NCI-H2171 treated with DMSO at 0.1 percent for 48 hours (cell line): ENCODE results near the gene C20orf173.
"Not testable (repeated sequence)": the region's sequence is repeated elsewhere in the genome, so short reads cannot be mapped to it uniquely, and the experiment has no call there.

Experiments
- DNase-seq: peaks from one replicate; lab custom pipeline; 2025; lab: John Stamatoyannopoulos, UW

Gene C20orf173, protein sequence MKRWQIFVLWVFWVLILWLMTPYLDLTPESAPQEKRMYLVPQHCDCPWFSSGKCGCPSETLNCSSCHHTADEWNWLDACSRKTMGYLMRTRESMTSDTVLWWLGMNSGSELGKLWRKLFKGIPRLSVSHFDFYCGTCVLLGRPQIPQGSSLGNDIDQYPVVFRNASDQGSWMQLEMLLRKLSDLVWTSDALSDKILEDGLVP

DNA sequence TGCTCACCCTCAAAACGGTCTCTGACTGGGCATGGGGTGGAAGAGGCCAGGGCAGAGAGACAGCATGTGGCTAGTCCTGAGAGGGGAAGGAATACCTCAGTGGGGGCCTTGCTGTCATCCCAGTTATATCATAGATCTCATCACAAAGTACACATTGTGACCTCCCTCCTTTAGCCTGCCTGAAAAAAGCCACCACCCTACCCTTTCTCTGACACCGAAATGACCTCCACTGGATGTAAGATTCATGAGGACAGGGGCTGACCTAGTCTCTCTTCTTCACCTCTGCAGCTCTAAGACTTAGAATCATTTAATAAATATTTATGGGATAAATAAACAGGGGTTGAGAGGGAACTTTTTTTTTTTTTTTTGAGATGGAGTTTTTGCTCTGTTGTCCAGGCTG is at the start of gene C20orf173:
C20orf173 (minus strand) TSS at position 101 of the 400 bp plus-strand sequence. CDS start 279 bp downstream, outside the sequence.
- no peak for DNase-seq

- DNase-seq: no peak
These were observed 49.7 kb upstream of the C20orf173 start for GRCh38 chr20:35579196-35579595.

DNA sequence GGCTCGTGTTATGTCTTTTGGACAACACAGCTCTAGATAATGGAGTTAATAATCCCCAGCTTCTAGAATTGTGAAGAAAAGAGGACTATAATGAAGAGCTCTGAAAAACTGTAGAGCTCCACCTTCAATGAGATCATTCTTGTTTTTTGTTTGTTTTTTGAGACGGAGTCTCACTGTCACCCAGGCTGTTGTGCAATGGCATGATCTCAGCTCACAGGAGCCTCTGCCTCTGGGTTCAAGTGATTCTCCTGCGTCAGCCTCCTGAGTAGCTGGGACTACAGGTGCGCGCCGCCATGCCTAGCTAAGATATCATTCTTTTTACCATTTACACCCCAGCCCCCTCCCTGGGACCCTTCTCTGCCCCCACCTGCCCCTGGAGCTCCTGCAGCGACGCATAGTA is 49.0 kb upstream of the C20orf173 start:
- DNase-seq: no peak

GRCh38 chr20:35576816-35577215 is 47.4 kb upstream of the C20orf173 start:
- DNase-seq: no peak

- no peak for DNase-seq
These were observed 46.5 kb upstream of the C20orf173 start for GRCh38 chr20:35575958-35576357.

DNA sequence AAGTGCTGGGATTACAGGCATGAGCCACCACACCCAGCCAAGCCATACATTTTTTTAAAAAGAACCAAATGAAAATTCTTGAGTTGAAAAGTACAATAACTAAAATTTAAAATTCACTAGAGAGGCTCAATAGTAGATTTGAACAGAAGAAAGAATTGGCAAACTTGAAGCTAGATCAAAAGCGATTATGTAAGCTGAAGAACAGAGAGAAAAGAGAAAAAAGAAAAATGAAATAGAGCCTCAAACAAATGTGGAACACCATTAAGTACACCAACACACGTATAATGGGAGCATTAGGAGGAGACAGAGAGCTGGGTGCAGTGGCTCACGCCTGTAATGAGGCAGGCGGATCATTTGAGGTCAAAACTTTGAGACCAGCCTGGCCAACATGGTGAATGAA is 43.4 kb upstream of the C20orf173 start:
- no peak for DNase-seq

GRCh38 chr20:35571555-35571954 is 42.1 kb upstream of the C20orf173 start:
- no peak for DNase-seq

DNA sequence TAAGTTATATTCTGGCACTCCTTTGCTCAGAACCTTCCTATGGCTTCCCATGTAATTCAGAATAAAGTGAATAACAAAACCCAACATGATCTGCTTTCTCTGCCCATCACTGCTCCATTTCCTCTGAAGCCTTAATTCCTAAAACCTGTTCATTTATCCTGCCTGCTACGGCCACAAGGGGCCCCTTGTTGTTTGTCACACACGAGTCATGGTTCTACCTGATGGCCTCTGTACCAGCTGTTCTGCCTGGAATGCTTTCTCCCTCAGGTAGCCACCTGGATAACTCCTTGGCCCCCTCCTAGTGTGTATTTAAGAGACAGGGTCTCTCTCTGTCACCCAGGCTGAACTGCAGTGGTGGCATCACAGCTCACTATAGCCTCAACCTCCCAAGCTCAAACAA is 39.2 kb upstream of the C20orf173 start:
- peak; percentile 49 for DNase-seq

- no peak for DNase-seq
These were observed 35.5 kb upstream of the C20orf173 start for GRCh38 chr20:35564905-35565304.

DNA sequence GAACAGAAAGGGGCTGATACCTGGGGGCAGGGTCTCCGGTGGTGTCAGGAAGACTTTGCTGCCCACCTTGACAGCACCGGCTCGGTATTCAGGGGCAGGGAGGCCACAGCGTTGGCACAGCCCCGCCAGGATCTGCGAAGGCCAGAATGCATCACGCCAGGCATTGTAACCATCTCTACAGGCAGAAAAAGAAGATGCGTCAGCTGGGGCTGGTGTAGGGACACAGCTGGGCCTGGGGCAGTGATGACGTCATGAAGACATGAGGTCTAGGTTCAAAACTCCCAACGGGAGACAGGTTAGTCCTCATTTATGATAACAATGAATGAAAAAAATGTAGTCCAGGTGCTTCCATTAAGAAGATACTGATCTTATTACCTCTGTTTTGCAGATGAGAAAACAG is 34.4 kb upstream of the C20orf173 start:
- no peak for DNase-seq

GRCh38 chr20:35562541-35563110 is 33.2 kb upstream of the C20orf173 start:
- DNase-seq: no peak

- no peak for DNase-seq
These were observed 32.2 kb upstream of the C20orf173 start for GRCh38 chr20:35561671-35562070.

DNA sequence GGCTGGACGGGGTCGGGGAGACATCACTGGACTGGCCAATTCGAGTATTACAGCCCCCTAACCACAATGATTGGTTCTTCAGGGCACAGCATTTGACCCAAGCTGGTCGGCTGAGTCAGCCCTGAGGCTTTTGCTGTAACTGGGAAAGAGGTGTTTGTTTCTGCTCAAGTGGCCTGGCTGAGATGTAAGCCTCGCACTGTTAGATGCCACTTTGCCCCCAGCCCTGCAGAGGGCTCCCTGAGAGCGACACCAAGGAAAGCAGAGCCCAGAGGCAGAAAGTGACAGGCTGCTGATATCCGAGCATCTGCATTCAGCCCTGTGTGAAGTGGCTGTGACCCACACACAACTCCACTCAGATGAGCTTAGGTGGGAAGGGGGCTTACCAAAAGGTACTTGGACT is 31.8 kb upstream of the C20orf173 start:
- peak; percentile 57 for DNase-seq

- no peak for DNase-seq
These were observed 31.1 kb upstream of the C20orf173 start for GRCh38 chr20:35560541-35560940.

- DNase-seq: no peak
These were observed 30.7 kb upstream of the C20orf173 start for GRCh38 chr20:35560105-35560511.

GRCh38 chr20:35559042-35559693 is 29.7 kb upstream of the C20orf173 start:
- DNase-seq: no peak

- DNase-seq: no peak
These were observed 29.0 kb upstream of the C20orf173 start for GRCh38 chr20:35558451-35558850.

DNA sequence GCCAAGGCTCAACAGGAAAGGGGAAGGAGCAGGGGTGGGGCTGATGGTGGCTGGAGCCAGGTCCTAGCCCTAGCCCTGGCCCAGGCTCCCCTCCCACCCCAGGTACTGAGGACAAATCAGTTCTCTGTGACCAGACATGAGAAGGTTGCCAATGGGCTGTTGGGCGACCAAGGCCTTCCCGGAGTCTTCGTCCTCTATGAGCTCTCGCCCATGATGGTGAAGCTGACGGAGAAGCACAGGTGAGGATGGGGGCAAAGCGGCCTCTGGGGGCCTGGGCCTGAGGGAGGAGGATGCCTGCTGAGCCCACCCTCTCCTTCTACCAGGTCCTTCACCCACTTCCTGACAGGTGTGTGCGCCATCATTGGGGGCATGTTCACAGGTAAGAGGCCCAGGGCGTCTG is 27.4 kb upstream of the C20orf173 start:
- DNase-seq: no peak

DNA sequence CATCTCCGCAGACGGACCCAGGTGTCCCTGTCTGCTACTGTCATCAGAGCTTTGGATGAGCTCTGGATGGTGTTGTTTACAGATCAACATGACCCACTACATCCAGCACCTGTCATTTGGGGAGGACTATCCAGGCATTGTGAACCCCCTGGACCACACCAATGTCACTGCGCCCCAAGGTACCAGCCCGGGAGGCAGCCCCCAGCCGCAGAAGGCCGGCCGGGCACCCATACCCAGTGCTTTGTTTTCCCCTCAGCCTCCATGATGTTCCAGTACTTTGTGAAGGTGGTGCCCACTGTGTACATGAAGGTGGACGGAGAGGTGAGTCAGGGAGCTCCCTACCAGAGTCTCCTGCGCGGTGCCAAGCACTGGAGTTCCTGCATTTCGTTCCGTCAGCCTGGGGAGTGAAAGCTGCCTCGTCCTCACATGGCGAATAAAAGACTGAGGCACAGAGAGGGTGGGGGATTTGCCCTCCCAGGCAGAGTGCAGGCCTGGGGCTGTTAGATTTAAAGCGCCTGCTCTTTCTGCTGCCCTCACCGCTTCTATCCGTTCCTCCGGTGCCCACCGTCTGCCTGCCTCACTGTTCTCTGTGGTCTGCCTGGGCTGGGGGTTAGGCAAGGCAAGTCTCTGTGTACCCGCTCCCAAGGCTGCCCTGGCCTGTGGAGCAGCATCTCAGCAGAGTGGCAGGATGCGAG is 26.6 kb upstream of the C20orf173 start:
- no peak for DNase-seq

DNA sequence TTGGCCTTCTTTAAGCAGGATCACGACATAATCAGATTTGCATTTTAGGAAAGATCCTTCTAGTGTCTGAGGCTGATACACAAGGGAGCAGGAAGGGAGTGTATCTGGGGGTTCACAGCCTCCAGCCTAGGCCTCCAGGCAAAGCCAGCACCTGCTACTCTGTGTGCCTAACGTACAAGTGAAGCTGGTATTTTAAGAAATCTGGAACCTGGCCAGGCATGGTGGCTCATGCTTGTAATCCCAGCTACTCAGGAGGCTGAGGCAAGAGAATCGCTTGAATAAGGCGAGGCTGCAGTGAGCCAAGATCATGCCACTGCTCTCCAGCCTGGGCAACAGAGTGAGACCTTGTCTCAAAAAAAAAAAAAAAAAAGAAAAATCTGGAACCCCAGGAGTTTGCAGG is 26.0 kb upstream of the C20orf173 start:
- DNase-seq: not testable (repeated sequence)

- no peak for DNase-seq
These were observed 23.5 kb upstream of the C20orf173 start for GRCh38 chr20:35552914-35553313.

GRCh38 chr20:35551503-35551902 is 22.1 kb upstream of the C20orf173 start:
- DNase-seq: no peak

DNA sequence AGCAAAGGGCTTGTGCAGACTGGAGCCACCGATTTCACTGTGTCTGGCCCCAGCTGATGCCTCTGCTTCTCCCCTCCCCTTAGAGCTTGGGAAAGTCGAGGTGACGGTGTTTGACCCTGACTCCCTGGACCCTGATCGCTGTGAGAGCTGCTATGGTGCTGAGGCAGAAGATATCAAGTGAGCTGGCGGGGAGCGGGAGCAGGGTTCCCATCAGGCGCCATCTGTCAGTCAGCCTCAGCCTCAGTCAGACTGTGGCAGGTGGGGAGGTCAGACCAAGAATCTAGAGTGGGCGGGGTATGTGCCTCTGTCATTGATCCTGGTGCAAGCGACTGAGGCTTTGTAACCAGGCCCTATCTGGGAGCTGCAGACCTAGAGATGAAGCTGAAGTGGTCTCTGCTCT is 17.9 kb upstream of the C20orf173 start:
- DNase-seq: peak; percentile 96
